MV-4-11 (cell line): ENCODE data around the gene PSTPIP1.

Source experiments
- DNase-seq: peaks from one replicate; lab custom pipeline; 2025; lab: John Stamatoyannopoulos, UW

The PSTPIP1 gene

GRCh38 chr15:77042955-77043920 lies 48.3 kb downstream of the PSTPIP1 start:
- no peak for DNase-seq

DNA sequence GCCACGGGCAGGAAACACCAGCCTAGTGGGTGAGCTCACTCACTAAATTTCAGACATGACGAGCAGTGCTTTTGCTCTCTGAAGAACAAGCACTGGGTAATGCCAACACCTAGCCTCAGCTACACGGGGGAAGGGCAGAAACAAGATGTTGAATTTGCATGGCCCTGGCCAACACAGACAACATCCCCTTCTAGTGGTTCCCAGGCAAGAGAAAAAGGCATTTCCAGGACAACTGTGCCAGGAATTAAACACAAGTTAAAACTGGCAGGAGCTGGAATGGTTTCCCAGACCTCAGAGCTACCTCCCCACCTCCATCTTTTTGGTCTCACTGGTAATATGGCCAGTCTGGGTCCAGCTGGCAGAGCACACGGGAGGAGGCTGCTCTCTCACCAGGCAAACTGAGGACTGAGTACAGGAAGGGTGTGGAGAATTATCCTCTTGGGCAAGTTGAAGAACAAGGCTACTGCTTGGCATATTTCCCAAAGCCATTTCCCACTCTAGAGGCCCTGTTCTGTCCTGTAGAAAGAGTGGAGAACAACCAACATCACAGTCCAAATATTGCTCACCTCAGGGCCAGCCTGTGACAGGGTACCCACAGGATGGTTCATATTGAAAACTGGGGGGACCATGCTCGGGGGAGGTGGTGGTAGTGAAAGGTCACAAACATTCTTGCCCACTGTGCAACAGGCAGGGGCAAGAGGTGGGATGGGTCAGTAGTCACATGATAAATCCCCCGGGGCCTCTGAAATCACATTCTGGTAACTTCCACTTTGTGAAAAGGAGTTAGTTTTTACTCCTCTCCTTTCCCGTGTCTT lies 49.5 kb downstream of the PSTPIP1 start:
- DNase-seq = no peak

GRCh38 chr15:77045985-77046384 lies 51.1 kb downstream of the PSTPIP1 start:
- no peak for DNase-seq

DNA sequence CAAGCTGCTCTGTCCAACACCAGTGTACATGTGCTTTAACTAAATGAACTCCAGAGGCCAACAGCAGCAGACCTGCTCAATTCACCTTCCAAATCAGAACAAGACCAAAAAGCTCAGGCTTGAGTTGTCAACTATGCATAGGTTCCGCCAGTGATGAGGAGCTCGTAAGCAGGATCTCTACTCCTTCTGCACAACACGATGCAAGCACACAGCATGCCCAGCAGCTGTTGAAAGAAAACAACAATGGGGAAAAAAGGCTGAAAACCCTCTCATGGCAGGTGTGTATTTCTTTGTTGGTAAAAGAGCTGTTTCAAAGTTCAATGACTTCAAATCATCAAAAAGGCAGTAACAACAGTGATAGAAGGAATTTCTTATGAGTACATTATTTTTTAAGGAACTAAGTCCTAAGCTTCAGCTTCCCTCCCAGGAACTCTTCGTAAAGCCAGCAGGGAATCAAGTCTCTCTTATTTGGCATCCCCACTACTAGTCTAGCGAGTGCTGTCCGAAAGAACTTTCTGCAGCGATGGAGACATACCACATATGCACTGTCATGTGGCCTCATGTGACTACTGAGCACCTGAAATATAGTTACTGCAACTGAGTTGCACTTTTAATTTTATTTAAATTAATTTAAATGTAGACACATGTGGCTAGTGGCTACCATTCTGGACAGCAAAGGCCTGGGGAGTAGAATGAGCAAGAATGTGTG lies 51.9 kb downstream of the PSTPIP1 start:
- DNase-seq = no peak

- no peak for DNase-seq
These were observed 53.4 kb downstream of the PSTPIP1 start for GRCh38 chr15:77048135-77048876.

- DNase-seq = no peak
These were observed 57.6 kb downstream of the PSTPIP1 start for GRCh38 chr15:77052556-77052955.

DNA sequence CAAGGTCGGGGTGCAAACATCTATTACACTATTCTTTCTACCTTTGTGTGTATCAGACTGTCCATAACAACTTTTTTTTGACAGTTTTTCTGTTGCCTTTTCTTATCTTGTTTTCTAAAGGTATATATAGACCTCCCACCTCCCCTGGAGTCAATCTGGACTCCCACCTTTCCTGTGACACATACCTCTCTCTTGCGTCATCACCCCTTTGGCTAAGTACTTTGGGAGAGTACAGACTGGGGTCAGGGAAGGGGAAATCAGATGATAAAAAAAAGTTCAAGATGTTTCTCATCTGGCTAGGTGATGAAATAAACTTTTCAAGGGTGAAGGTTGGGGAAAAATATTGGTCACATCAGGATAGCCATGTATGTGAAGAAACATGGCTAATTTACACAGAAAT lies 58.8 kb downstream of the PSTPIP1 start:
- no peak for DNase-seq

GRCh38 chr15:77057072-77057471 lies 62.1 kb downstream of the PSTPIP1 start:
- peak; percentile 36 for DNase-seq

DNA sequence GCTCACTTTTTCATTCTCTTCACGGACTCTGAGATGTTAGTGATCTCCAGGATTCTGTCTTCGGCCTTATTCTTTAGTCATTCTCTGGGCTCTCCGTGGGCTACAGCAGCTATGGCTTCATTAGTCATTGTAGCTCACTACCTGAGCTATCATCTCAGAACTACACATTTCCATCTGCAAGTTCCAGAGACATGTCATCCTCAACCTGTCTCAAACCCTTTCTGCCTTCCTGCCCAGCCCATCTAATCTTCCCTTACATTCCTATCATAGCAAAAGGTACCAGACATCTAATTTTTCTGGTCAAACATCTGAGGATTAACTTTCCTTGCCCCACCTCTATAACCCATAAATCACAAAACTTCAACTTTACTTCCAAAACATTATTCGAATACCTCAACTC lies 62.8 kb downstream of the PSTPIP1 start:
- no peak for DNase-seq

GRCh38 chr15:77058468-77058867 lies 63.5 kb downstream of the PSTPIP1 start:
- no peak for DNase-seq

DNA sequence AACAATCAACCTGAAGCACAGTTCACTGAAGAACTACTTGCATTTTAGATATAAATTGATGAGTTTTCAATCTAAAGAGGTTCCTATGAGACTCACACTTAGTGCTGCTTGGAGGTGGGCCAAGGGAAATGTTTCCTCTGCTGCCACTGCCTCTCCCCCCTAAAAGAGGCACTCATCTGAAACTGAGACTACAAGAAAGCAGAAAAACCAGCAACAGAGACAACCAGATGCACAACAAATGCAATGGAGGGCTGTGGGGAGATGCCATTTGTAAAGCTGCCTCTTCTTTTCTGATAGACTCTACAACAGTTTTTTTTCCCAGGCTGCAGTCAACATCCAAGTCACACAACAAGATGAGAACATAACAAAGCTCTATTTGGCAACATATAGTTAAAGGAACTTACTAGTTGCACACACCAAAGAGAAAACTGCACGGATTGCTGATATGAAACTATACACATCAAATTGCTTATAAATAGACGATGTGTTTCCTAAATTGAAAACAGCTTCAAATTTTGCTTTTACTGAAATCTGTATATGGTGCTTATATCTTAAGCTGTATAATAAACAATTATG lies 64.9 kb downstream of the PSTPIP1 start:
- DNase-seq = peak; percentile 13

DNA sequence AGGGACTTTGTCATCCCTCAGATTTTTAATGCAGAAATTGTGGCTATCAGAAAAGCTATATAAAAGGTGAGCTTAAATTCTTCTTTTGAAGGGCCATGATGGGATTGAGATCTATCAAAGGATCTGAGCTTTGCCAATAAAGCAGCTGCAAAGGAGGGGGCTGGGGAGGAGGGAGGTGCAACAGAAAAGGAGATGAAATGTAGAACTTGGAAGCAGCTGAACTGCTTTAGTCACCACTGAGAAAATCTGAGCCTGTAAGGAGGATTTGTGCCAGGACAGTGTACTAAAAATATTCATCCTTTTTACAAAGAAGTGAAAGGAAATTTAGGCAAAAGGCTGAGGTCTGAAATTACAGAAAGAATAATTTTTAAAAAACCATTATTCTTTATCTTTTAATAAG lies 65.6 kb downstream of the PSTPIP1 start:
- DNase-seq = no peak

- no peak for DNase-seq
These were observed 68.3 kb downstream of the PSTPIP1 start for GRCh38 chr15:77063249-77063648.

GRCh38 chr15:77064063-77064462 lies 69.1 kb downstream of the PSTPIP1 start:
- no peak for DNase-seq

- no peak for DNase-seq
These were observed 69.8 kb downstream of the PSTPIP1 start for GRCh38 chr15:77064539-77065308.

DNA sequence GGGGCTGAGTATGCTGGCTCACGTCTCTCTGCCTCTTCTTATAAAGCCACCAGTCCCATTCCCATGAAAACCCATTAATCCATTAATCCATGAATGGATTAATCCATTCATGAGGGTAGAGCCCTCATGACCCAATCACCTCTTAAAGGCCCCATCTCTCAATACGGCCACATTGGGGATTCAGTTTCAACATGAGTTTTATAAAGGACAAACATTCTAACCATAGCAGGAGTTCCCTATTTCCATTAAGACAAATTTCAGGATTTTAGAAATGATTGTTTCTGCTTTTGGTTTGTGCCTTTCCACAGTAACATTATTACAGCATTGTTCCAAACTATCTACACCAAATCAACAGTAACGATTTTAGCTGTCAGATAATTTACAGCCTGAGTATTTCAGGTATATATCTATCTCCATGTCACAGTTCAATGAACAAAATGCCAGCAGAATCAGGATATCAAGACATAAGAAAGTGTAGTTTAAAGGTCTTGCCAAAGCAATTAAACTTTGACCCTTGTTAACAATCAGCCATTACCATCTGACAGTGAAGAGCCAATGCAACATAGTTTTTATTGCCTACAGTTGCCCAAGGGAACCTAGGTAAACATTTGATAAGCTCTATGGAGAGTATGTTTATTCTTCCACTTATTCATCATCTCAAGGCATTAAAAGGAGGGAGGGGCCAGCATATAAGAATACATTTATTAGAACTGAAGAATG lies 72.2 kb downstream of the PSTPIP1 start:
- peak; percentile 17 for DNase-seq

DNA sequence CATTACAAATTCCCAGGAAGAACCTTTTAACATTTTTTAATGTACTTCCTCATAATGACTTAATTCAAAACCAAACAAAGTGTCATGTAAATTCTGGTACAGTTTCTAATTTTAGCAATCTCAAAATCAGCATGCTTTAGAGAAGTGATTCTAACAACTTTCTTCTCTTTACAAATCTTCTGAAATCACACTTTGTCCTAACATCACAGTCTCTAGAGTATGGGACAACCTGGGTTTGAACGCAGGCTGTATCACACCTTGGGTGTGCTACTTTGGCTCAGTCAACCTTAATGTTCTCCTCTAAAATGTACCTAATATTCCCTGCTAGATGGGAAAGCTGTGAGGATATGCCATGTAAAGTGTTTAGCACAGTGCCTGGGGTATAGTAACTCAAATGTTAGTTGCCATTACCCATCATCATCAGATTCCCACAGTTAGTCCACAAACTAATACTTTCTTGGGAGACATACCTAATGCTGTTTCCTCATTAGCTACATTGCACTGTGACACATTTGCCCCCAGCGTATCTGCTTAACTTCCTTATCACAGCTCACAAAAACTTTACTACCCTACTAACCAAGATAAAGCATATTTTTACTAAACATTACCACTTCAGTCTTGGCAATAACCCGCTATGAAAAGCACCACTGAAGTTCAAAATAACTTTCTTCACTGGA lies 72.9 kb downstream of the PSTPIP1 start:
- peak; percentile 75 for DNase-seq

- DNase-seq = no peak
These were observed 73.7 kb downstream of the PSTPIP1 start for GRCh38 chr15:77068633-77069032.

DNA sequence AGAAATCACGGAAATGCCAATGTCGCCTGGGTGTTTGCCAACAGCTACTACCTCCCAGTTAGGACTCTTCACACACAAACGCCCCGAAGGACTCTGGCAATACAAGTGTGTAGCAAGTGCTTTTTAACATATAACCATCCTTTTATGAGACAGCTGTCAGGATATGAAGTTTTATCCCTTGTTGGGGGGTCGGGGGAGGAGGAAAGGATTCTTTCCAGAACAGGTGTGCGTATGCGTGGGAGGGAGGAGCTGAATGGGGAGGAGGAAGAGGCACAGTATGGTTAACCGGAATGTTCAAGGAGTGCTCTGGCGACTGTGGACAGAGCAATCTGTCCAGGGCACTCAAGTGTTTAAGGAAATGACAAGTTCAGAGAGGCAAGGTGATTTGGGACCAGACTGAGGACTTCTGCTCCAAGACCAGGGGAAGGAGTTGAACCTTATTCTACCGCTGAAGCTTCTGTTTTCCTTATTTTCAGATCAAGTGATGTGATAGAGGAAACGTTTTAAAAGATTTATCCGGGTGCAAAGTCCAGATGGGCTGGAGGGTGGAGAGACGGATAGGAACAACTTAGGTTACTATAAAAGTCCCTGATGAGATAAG lies 74.7 kb downstream of the PSTPIP1 start:
- DNase-seq = no peak
